ENCODE results near the gene COL18A1. TPM values are rescaled to one million over a fixed set of nuclear protein-coding genes. Genes with fewer than 3 reads are reported as not detected.
"Not testable (repeated sequence)": the region's sequence is repeated elsewhere in the genome, so short reads cannot be mapped to it uniquely, and the experiment has no call there.

Gene COL18A1
- total RNA-seq, 1 donor from 2014 or later: 51.6 TPM

GRCh38 chr21:45365608-45366241 lies 39.2 kb upstream of the COL18A1 start:
- intact Hi-C loops (cut with DNase I): loop anchor here (2.0 kb wide), 2 partner anchors 39 to 47 kb away; partner anchors contain the start of gene COL18A1

DNA sequence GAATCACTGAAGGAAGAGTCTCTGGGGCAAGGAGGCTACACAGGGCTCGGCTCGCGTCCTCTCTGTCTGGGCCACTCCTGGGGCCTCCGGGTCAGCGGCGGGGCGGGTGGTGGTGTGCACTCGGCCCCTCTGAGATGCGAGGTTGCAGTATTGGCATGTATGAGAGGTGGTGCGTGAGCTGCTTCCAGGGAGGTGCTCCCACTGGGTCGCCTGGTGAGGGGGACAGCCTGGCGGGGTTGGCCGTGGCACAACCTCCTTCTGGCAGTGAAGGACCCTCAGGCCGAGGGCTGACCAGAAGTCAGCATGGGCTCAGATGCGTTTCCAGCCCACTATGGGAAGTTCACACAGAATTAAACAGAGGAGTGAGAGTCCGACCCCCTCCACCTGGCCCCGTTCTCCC lies 38.5 kb upstream of the COL18A1 start:
- ATAC-seq: no peak
- peak; percentile 55 for DNase-seq (ENCODE audit: missing footprints)
- intact Hi-C loops (cut with DNase I): no loop called here

More at GRCh38 chr21:45365608-45366241, 39.2 kb upstream of the COL18A1 start:
- DNase-seq (ENCODE audit: missing footprints) (peak; percentile 62), ATAC-seq (no peak)

- intact Hi-C loops (cut with DNase I): no loop called here
- peak; percentile 12 for ATAC-seq
- peak; percentile 83 for DNase-seq (ENCODE audit: missing footprints)
Measured at GRCh38 chr21:45366931-45367401, 38.0 kb upstream of the COL18A1 start.

GRCh38 chr21:45367402-45368351 lies 37.3 kb upstream of the COL18A1 start:
- no peak for ATAC-seq
- intact Hi-C loops (cut with DNase I): no loop called here
- peak; percentile 62 for DNase-seq (ENCODE audit: missing footprints)

GRCh38 chr21:45369018-45369417 lies 35.9 kb upstream of the COL18A1 start:
- ATAC-seq; intact Hi-C loops (cut with DNase I): not testable (repeated sequence)
- DNase-seq (ENCODE audit: missing footprints): peak; percentile 11

- peak; percentile 45 for DNase-seq (ENCODE audit: missing footprints)
- intact Hi-C loops (cut with DNase I): no loop called here
- ATAC-seq: no peak
Measured at GRCh38 chr21:45370575-45370974, 34.4 kb upstream of the COL18A1 start.

DNA sequence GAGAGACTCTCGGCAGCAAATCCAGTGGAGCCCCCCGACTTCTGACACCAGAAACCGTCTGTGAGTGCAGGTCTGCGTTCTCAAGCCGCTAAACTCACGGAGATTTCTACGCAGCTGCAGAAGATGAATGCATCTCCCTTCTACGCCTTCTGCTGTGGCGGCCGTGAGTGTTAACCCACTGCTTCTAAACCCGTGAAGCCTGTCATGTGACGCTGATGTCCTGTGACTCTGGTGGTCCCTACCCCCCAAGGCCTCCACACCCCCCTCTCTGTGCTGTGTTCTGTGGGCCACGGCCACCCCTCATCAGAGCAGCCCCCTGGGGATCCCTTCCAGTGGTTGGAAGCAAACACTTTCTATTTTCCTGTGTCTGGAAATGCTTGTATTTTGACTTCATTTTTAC lies 33.9 kb upstream of the COL18A1 start:
- ATAC-seq (no peak), DNase-seq (ENCODE audit: missing footprints) (peak; percentile 11)
- intact Hi-C loops (cut with DNase I): no loop called here

- intact Hi-C loops (cut with DNase I): no loop called here
- ATAC-seq (no peak), DNase-seq (ENCODE audit: missing footprints) (no peak)
Measured at GRCh38 chr21:45371655-45372054, 33.3 kb upstream of the COL18A1 start.

DNA sequence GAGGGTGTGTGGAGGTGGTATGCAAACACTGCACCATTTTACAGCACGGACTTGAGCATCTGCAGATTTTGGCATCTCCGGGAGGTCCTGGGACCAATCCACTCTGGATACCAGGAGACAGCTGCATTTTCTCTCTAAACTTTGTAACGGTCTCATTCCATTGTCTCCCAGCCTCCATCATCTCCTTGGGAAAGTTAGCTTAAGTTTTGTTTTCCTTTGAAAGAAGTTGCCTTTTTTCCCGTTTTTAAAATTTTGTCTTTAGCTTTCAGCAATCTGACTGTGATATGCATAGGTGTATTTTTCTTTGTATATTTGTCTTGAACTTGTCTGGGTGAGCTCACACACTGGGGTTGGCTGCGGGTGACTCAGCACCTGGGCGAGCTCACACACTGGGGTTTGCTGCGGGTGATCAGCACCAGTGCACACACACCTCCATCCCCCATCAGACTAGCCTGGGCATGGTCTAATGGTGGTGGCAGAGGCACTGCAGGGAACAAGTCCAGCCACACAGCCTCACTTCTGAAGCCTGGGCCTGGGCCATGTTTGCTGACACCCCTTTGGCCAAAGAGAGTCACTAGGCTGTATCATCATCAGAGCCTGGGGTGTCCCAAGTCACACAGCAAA lies 32.1 kb upstream of the COL18A1 start:
- DNase-seq (ENCODE audit: missing footprints) (peak; percentile 62), ATAC-seq (no peak)
- intact Hi-C loops (cut with DNase I): no loop called here

DNA sequence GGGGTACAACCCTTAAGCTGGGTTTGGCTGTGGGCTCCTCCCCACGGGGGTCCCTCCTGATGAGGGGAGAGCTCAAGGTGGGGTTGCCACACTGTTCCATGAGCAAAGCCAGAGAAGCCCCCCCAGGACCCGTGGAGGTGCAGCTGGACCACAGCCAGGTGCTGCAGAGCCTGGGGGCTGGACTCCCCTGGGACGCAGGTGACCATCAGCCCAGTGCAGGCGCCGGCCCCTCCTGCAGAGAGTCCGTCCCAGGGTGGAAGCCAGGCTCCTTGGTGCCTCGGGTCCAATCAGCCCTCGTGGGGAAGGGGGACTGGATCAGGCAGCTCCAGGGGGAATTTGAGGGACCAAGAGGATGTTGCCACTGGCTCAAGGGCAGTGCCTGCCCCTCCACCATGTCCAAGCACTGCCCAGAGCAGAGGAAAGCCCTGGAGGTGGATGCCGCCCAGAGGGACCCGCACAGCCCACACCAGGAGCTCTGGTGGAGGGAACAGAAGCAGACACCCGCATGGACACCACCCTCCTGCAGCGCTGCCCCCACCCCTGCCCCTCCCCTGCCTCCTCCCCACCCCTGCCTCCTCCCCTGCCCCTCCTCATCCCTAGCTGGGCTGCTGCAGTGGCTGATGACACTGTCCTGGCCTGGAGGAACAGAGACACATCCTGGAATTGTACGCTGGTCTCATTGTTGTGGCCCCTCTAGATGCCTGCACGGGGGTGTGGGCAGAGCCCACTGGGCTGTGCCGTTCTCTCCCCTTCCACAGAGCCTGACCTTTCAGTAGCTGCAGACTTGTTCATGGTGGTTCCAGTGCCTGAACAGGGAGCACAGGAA lies 30.8 kb upstream of the COL18A1 start:
- intact Hi-C loops (cut with DNase I): no loop called here
- DNase-seq (ENCODE audit: missing footprints): peak; percentile 34
- ATAC-seq: no peak

- intact Hi-C loops (cut with DNase I): no loop called here
- DNase-seq (ENCODE audit: missing footprints) (peak; percentile 51), ATAC-seq (no peak)
Measured at GRCh38 chr21:45374826-45375455, 30.0 kb upstream of the COL18A1 start.

GRCh38 chr21:45376459-45377324 lies 28.3 kb upstream of the COL18A1 start:
- intact Hi-C loops (cut with DNase I): no loop called here
- DNase-seq (ENCODE audit: missing footprints) (peak; percentile 31), ATAC-seq (no peak)

GRCh38 chr21:45377325-45377709 lies 27.6 kb upstream of the COL18A1 start:
- ATAC-seq: no peak
- DNase-seq (ENCODE audit: missing footprints): no peak
- intact Hi-C loops (cut with DNase I): no loop called here

DNA sequence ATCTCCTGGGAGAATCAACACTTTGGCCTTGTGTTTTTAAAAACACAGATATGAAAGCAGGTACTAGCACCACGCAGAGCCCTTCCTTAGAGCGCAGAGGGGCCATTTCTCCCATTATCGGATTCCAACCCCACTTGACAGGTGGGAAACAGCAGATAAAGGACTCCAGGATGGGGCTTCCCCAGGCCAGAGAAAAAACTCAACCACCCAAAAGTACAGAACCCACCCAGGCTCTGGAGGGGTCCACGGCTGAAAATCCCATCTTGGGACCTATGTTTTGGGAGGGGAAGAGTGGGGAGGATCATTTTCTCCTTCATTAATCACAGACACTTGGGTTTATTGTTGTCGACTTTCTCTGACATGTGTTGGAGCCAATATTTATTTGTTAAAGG lies 27.1 kb upstream of the COL18A1 start:
- intact Hi-C loops (cut with DNase I): no loop called here
- no peak for DNase-seq (ENCODE audit: missing footprints)
- no peak for ATAC-seq

- no peak for ATAC-seq
- intact Hi-C loops (cut with DNase I): no loop called here
- peak; percentile 33 for DNase-seq (ENCODE audit: missing footprints)
Measured at GRCh38 chr21:45378258-45378966, 26.6 kb upstream of the COL18A1 start.

GRCh38 chr21:45379171-45379900 lies 25.6 kb upstream of the COL18A1 start:
- ATAC-seq: no peak
- peak; percentile 25 for DNase-seq (ENCODE audit: missing footprints)
- intact Hi-C loops (cut with DNase I): no loop called here

Data from Right ventricle myocardium inferior (tissue), 1 donor.